ENCODE measurements around the gene GPR137. TPM values are rescaled to one million over a fixed set of nuclear protein-coding genes. Genes with fewer than 3 reads are reported as not detected.
A peak's percentile ranks its signal among the peaks of the same experiment; 100 is the strongest.

GPR137 gene
- total RNA-seq, 1 donor from 2014 or later: 18.5 TPM

DNA sequence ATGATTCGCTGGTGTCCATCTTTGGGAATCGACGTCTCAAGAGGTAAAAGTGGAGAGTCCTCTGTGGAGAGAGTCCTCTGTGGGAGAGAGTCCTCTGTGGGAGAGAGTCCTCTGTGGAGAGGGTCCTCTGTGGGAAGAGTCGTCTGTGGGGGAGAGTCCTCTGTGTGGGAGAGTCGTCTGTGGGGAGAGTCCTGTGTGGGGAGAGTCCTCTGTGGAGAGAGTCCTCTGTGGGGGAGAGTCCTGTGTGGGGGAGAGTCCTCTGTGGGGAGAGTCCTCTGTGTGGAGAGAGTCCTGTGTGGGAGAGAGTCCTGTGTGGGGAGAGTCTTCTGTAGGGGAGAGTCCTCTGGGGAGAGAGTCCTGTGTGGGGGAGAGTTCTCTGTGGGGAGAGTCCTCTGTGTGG lies 35.4 kb downstream of the GPR137 start:
- ATAC-seq: no peak

DNA sequence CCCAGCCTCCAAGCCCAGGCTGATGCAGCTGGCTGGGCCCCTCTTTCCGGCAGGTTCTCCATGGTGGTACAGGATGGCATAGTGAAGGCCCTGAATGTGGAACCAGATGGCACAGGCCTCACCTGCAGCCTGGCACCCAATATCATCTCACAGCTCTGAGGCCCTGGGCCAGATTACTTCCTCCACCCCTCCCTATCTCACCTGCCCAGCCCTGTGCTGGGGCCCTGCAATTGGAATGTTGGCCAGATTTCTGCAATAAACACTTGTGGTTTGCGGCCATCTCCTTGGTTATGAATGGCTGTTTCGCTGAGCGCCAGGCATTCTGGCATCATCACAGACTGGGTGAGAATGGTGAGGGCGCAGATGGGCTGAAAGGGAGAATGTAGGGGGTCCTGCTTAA lies 35.9 kb downstream of the GPR137 start:
- ATAC-seq: peak; percentile 22

DNA sequence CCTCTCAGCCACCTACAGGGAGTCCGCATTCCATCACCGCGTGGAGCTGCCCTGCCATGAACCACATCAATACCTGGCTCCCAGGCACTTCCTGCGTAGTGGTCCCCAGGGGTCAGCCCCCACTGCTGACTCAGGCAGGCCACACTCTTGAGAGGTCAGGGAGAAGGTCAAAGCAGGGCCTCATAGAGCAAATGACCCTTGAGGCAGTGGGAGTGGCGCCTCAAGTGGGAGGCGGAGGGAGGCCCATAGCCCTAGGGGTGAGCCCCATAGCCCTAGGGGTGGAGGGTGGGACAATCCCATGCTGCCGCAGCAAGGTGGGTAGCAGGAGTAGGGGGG lies 37.2 kb downstream of the GPR137 start:
- ATAC-seq: no peak

GRCh38 chr11:64323373-64323772 lies 37.7 kb downstream of the GPR137 start:
- no peak for ATAC-seq

- ATAC-seq: peak; percentile 0
Measured at GRCh38 chr11:64323984-64324383, 38.3 kb downstream of the GPR137 start.

GRCh38 chr11:64324692-64325469 lies 39.2 kb downstream of the GPR137 start:
- ATAC-seq: peak; percentile 73

- ATAC-seq: no peak
Measured at GRCh38 chr11:64327375-64327774, 41.7 kb downstream of the GPR137 start.

DNA sequence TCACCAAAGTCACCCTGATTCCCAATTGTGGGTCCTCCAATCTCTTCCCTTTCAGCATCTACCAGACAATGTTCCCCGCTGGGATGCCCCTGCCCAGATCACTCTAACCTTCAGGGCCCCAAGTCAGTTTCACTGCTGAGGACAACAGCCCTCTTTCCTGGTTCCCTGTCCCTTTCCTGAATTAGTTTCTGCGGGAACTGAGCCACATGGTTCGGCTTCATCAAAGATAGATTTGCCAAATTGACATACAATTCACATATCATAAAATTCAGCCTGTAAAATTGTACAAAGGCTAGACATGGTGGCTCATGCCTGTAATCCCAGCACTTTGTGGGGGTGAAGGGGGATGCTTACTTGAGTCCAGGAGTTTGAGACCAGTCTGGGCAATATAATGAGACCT lies 42.3 kb downstream of the GPR137 start:
- no peak for ATAC-seq

DNA sequence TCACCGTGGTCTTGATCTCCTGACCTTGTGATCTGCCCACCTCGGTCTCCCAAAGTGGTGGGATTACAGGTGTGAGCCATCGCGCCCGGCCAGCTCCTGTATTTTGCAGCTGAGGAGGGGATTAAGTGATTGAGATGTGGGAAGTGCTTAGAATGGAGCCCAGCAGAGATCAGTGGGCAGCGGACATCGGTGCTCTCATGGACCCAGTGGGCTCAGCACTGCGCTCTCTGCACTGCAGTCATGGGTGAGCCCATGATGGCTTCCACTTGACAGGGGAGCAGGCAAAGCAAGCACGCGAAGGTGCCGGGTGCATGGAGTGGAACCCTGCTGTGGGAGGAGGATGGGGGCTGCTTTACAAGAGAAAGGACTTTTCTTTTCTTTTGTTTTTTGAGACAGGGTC lies 45.2 kb downstream of the GPR137 start:
- no peak for ATAC-seq

DNA sequence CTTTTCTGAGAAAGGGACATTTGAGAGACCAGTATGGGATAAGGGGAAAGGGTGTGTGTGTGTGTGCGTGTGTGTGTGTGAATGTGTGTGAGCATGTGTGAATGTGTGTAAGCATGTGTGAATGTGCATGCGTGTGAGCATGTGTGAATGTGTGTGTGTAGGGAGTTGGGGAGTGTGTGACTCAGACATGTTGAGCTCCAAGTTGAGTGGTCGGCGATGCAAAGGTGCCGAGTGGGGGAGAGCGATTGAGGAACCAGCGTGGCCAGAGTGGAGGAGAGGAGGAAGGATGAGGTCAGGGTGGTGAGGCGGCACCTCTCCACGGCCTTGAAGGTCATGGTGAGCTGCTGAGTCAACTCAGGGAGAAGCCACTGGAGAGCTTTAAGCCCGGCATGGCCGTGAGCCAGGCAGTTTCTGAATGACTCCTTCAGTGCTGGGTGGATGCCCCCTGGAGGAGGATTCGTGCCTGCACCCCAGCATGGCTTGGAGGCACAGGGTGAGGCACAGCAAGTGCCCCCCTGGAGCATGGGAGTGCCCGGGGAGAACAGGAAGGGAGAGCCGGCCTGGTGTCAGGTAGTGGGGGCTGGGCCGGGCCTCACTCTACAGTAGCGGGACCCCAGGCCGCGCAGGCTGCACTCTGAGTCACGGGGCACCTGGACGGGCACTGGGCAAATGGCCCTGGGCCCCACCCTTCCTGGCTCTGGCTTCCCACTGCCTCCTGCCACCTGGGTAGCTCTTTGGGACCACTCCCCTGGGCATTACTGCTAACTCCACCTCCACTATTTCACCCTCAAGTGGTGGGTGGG lies 46.1 kb downstream of the GPR137 start:
- peak; percentile 83 for ATAC-seq

DNA sequence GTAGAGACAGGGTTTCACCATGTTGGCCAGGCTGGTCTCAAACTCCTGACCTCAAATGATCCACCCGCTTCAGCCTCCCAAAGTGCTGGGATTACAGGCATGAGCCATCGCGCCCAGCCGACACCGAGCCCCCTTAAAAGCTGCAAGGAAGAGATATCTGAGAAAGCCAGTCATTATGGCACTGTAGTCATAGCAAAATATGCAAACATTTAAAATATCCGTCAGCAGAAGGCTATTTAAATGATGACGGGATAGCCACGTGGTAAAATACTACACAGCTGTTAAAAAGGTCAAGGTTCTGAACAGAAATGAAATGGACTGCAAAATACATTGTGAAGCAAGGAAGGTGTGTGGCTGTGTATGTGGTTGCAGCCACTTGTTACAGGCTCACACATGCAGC lies 47.9 kb downstream of the GPR137 start:
- no peak for ATAC-seq

- peak; percentile 91 for ATAC-seq
Measured at GRCh38 chr11:64334764-64335735, 49.4 kb downstream of the GPR137 start.

- no peak for ATAC-seq
Measured at GRCh38 chr11:64337538-64338249, 52.0 kb downstream of the GPR137 start.

GRCh38 chr11:64338716-64339115 lies 53.1 kb downstream of the GPR137 start:
- ATAC-seq: no peak

Other genes starting within 250 kb of the GPR137 start
- not detected for gene FLRT1, start 249.9 kb upstream of the GPR137 start, total RNA-seq
- gene MACROD1, start 119.7 kb upstream of the GPR137 start, total RNA-seq: 22.9 TPM
- gene STIP1, start 99.7 kb upstream of the GPR137 start, total RNA-seq: 74.2 TPM
- 2.4 TPM for gene FERMT3, start 79.1 kb upstream of the GPR137 start, total RNA-seq
- 25.1 TPM for gene TRPT1, start 59.7 kb upstream of the GPR137 start, total RNA-seq
- 59.9 TPM for gene NUDT22, start 59.6 kb upstream of the GPR137 start, total RNA-seq
- gene DNAJC4, start 55.3 kb upstream of the GPR137 start, total RNA-seq: 16.7 TPM
- gene VEGFB, start 51.3 kb upstream of the GPR137 start, total RNA-seq: 45.2 TPM
- gene FKBP2, start 44.8 kb upstream of the GPR137 start, total RNA-seq: 40.7 TPM
- gene PPP1R14B, start 38.9 kb upstream of the GPR137 start, total RNA-seq: 265 TPM
- gene PLCB3, start 34.3 kb upstream of the GPR137 start, total RNA-seq: 43.9 TPM
- gene BAD, start 1.2 kb upstream of the GPR137 start, total RNA-seq: 45.4 TPM
- gene KCNK4, start 5.5 kb downstream of the GPR137 start, total RNA-seq: not detected
- gene CATSPERZ, start 14.5 kb downstream of the GPR137 start, total RNA-seq: 1.3 TPM
- 63.2 TPM for gene ESRRA, start 19.7 kb downstream of the GPR137 start, total RNA-seq
- 181 TPM for gene TRMT112, start 31.7 kb downstream of the GPR137 start, total RNA-seq
- 331 TPM for gene PRDX5, start 32.3 kb downstream of the GPR137 start, total RNA-seq
- 4.5 TPM for gene CCDC88B, start 54.4 kb downstream of the GPR137 start, total RNA-seq
- 36.2 TPM for gene RPS6KA4, start 73.3 kb downstream of the GPR137 start, total RNA-seq

All from esophagus mucosa (tissue), 1 donor.